ENCODE data around the gene BLID.

The BLID gene

GRCh38 chr11:122138744-122139594, 23.0 kb upstream of the BLID start:
- no peak for DNase-seq

- DNase-seq = no peak
Observed at GRCh38 chr11:122137078-122137793, 21.2 kb upstream of the BLID start.

GRCh38 chr11:122131126-122131525, 15.1 kb upstream of the BLID start:
- no peak for DNase-seq

- no peak for DNase-seq
Observed at GRCh38 chr11:122128146-122128545, 12.1 kb upstream of the BLID start.

- DNase-seq = no peak
Observed at GRCh38 chr11:122127020-122127419, 11.0 kb upstream of the BLID start.

- DNase-seq = no peak
Observed at GRCh38 chr11:122126024-122126688, 10.1 kb upstream of the BLID start.

GRCh38 chr11:122123263-122123929, 7.4 kb upstream of the BLID start:
- no peak for DNase-seq

- DNase-seq = no peak
Observed at GRCh38 chr11:122122179-122122578, 6.2 kb upstream of the BLID start.

GRCh38 chr11:122120096-122120495, 4.1 kb upstream of the BLID start:
- DNase-seq = no peak

- DNase-seq = no peak
Observed at GRCh38 chr11:122116591-122116990, 576 bp upstream of the BLID start.

GRCh38 chr11:122114976-122115375, 1.0 kb downstream of the BLID start:
- no peak for DNase-seq

- no peak for DNase-seq
Observed at GRCh38 chr11:122113836-122114825, 1.9 kb downstream of the BLID start.

GRCh38 chr11:122112470-122113365, 3.3 kb downstream of the BLID start:
- no peak for DNase-seq

GRCh38 chr11:122109932-122110331, 6.1 kb downstream of the BLID start:
- DNase-seq = no peak

- no peak for DNase-seq
Observed at GRCh38 chr11:122108828-122109227, 7.2 kb downstream of the BLID start.

- DNase-seq = peak in 1 of 2 donors; percentile 0
Observed at GRCh38 chr11:122108192-122108799, 7.7 kb downstream of the BLID start.

- no peak for DNase-seq
Observed at GRCh38 chr11:122107566-122107965, 8.4 kb downstream of the BLID start.

- no peak for DNase-seq
Observed at GRCh38 chr11:122107045-122107444, 9.0 kb downstream of the BLID start.

- no peak for DNase-seq
Observed at GRCh38 chr11:122105044-122105758, 10.8 kb downstream of the BLID start.

GRCh38 chr11:122104341-122104740, 11.7 kb downstream of the BLID start:
- DNase-seq = no peak

All from CD4-positive, alpha-beta T cell treated with Interleukin-1 beta for 1 hour (primary cell).